ENCODE results near the gene SYTL3. TPM values are rescaled to one million over a fixed set of nuclear protein-coding genes. Genes with fewer than 3 reads are reported as not detected.

The SYTL3 gene
- total RNA-seq, 2 donors from 2014 or later, result 1.3 to 1.8 TPM

DNA sequence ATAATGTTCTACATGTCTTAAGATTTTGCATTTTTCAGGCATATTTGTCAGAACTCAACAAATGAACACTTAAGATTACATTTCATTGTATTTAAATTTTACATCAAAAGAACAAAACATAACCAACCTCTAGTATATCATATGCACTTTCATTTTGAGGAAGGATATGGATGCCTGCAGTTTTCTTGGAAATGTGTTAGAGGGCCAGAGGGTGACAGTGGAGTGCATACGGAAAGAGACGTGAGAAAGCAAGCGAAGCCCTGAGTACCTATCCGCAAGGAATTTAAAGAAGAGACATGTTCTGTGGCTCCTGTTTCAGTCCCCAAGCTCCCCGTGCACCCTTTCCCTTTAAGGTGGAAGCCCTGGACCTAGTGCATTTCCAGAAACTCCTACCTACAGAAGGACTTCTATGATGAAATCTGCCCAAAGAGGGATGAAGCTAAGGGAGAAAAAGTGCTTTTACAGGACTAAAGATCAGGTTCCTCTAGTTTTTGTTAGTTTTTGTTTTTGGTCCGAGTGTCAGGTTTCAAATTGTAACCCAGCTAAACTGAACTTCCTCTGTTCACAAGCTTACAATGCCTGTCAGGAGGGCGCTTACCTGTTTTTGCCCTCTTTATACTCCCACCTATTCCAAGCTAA, 130.5 kb downstream of the SYTL3 start:
- Histone ChIP-seq H3K36me3 (replicated peaks in 1 of 2; ENCODE audit: insufficient read depth in 1 of 2, low read depth in 2 of 2) (peaks cover 6 to 31% of the 10 kb centered on the region in 2 donors), H3K4me1 (peaks cover 32% of the 10 kb centered on the region), H3K4me3 (no peak overlapping the region), H3K9me3 (no peaks in the 10 kb centered on the region), H3K27me3 (no peaks in the 10 kb centered on the region), H3K27ac (peak overlapping the region; percentile 86 to 91 (median 88))
- WGBS, 2 donors, result 47 to 54% methylated on average over 7 of the region's 7 CpGs
- DNase-seq (no peak), ATAC-seq (peak; percentile 6)
- intact Hi-C loops (cut with DNase I), result loop anchor here (10.0 kb wide), 1 partner anchor 194 kb away; no protein-coding TSS in a partner anchor
- TF ChIP-seq CTCF (IDR thresholded peaks at IDR 0.05) (no peak), POLR2A (IDR thresholded peaks at IDR 0.05) (no peak)

- H3K4me3 ChIP-seq, result no peak overlapping the region
- no peaks in the 10 kb centered on the region for H3K9me3 ChIP-seq
- DNase-seq (peak; percentile 89 to 93 (median 92)), ATAC-seq (peak; percentile 90)
- H3K27me3 ChIP-seq, result no peaks in the 10 kb centered on the region
- peaks cover 6 to 24% of the 10 kb centered on the region in 2 donors for H3K36me3 ChIP-seq (replicated peaks in 1 of 2; ENCODE audit: insufficient read depth in 1 of 2, low read depth in 2 of 2)
- WGBS, 2 donors, result 24 to 36% methylated on average over 11 of the region's 11 CpGs
- peak overlapping the region; percentile 86 to 91 (median 88) for H3K27ac ChIP-seq
- intact Hi-C loops (cut with DNase I), result loop anchor here (10.0 kb wide), 1 partner anchor 194 kb away; no protein-coding TSS in a partner anchor
- TF ChIP-seq CTCF (IDR thresholded peaks at IDR 0.05) (no peak), POLR2A (IDR thresholded peaks at IDR 0.05) (peak in 2 of 3 donors; percentile 22 to 32)
- peaks cover 32% of the 10 kb centered on the region for H3K4me1 ChIP-seq
These were observed 131.3 kb downstream of the SYTL3 start for GRCh38 chr6:158780988-158781691.

DNA sequence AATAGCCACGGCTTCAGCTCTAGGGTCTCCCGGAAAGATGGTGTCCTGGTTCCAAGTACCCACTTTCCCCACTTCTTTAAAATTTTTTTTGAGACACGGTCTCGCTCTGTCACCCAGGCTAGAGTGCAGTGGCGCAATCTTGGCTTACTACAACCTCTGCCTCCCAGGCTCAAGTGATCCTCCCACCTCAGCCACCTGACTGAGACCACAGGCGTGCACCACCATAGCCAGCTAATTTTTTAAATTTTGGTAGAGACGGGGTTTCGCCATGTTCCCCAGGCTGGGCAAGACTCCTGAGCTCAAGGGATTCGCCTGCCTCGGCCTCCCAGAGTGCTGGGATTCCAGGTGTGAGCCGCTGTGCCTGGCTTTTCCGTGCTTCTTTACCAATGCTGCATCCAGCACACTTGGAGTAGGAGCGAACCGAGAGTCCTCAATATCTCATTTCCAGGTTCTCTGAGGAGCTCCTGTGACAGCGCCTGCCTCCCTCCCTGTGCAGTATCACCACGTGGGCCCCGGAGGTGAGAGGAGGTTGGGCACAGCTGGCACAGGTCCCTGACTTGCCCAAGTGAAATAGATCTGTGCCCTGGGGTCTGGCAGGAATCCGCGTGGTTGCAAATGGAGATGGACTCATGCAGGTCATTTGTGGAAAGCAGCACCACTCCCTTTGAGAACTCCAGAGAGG, 132.0 kb downstream of the SYTL3 start:
- ATAC-seq, result peak; percentile 41
- intact Hi-C loops (cut with DNase I), result loop anchor here (10.0 kb wide), 1 partner anchor 193 kb away; no protein-coding TSS in a partner anchor
- TF ChIP-seq CTCF (IDR thresholded peaks at IDR 0.05) (no peak), POLR2A (IDR thresholded peaks at IDR 0.05) (no peak)
- Histone ChIP-seq H3K9me3 (no peaks in the 10 kb centered on the region), H3K27me3 (no peaks in the 10 kb centered on the region), H3K36me3 (replicated peaks in 1 of 2; ENCODE audit: insufficient read depth in 1 of 2, low read depth in 2 of 2) (peaks cover 6 to 24% of the 10 kb centered on the region in 2 donors), H3K27ac (peak overlapping the region; percentile 86 to 91 (median 88)), H3K4me3 (no peak overlapping the region), H3K4me1 (peaks cover 35% of the 10 kb centered on the region)
- DNase-seq, result peak in 1 of 4 donors; percentile 49
- WGBS, 2 donors, result 56 to 64% methylated on average over 18 to 19 of the region's 19 CpGs

DNA sequence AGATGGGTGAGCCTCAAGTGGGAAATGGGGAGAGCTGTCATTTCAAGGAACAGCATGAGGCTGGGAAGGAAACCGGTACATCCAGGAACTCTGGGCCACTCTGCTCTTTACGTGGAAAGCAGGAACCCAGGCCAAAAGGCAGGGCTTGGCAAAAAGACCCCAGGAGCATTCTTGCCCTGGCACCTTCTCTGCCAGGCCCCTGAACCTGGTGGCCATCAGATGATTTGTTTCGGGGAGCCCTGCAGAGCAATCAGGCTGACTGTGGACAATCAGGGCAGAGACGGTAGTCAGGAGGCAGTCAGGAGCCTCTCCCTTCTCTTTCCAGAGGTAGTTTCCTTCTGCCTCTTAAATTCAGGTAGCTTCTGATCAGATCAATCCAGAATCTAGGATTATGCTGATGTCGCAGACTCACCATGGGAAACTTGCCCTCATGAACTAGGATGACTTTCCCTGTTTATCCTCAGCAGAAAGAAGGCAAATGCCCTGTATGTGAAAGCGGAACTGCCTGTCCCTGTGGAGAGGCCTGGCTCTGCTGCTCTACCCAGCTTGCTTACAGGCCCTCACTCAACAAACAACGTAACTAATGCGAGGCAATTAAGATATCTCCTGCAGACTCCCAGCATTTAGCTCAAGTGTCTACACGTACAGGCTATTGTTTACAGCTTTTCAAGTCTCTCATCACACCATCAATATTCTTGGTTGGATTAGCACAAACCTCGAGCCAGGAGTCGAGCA, 132.7 kb downstream of the SYTL3 start:
- H3K4me1 ChIP-seq, result peaks cover 43% of the 10 kb centered on the region
- WGBS, 2 donors, result 82 to 87% methylated on average over 10 to 11 of the region's 11 CpGs
- DNase-seq (no peak), ATAC-seq (no peak)
- no peaks in the 10 kb centered on the region for H3K9me3 ChIP-seq
- intact Hi-C loops (cut with DNase I), result loop anchor here (10.0 kb wide), 1 partner anchor 192 kb away; no protein-coding TSS in a partner anchor
- no peaks in the 10 kb centered on the region for H3K27me3 ChIP-seq
- peaks cover 6 to 26% of the 10 kb centered on the region in 2 donors for H3K36me3 ChIP-seq (replicated peaks in 1 of 2; ENCODE audit: insufficient read depth in 1 of 2, low read depth in 2 of 2)
- H3K4me3 ChIP-seq, result no peak overlapping the region
- TF ChIP-seq CTCF (IDR thresholded peaks at IDR 0.05) (no peak), POLR2A (IDR thresholded peaks at IDR 0.05) (no peak)
- H3K27ac ChIP-seq, result peak overlapping the region in 3 of 4 donors; percentile 88 to 91 (median 88)

All from body of pancreas (tissue), 4 donors.